Psoas muscle (tissue), 8 donors: Measurements from ENCODE around the gene APBB1IP. TPM values are rescaled to one million over a fixed set of nuclear protein-coding genes. Genes with fewer than 3 reads are reported as not detected.
"Not testable (repeated sequence)": the region's sequence is repeated elsewhere in the genome, so short reads cannot be mapped to it uniquely, and the experiment has no call there.

ENCODE experiments used
- ATAC-seq, 4 donors: fragments of 200-7000 bp; cut with Tn5 transposase; one replicate each; pipeline ENCODE4 v1.9.1; 2020; ENCODE audit warnings: moderate library complexity in 3 of 4, mild to moderate bottlenecking in 2 of 4
- DNase-seq, 2 donors: peaks; one replicate each; pipeline ENCODE4 v3.0.0-alpha.2; 2020
- H3K27ac ChIP-seq: fragments of 200-600 bp; one replicate; pipeline ENCODE4 v1.8.0; 2022
- H3K27me3 ChIP-seq, 3 donors: fragments of 200-600 bp in 1 of 3; one replicate each; pipeline versions ENCODE4 v1.6.1 to v1.8.0; 2013 to 2022; ENCODE audit warnings: low read length in 2 of 3, mild to moderate bottlenecking in 2 of 3, moderate library complexity in 1 of 3; ENCODE audit not compliant: insufficient read depth in 3 of 3
- H3K36me3 ChIP-seq, 2 donors: fragments of 200-600 bp in 1 of 2; one replicate each; pipeline versions ENCODE4 v1.6.1 to v1.8.0; 2013 to 2022; ENCODE audit warnings: low read depth in 1 of 2, mild to moderate bottlenecking in 1 of 2, moderate library complexity in 1 of 2; ENCODE audit not compliant: insufficient read depth in 1 of 2
- H3K4me1 ChIP-seq: fragments of 200-600 bp; one replicate; pipeline ENCODE4 v1.8.0; 2022
- H3K4me3 ChIP-seq: fragments of 200-600 bp; one replicate; pipeline ENCODE4 v1.8.0; 2022; ENCODE audit warnings: mild to moderate bottlenecking
- H3K9me3 ChIP-seq: fragments of 200-600 bp; one replicate; pipeline ENCODE4 v1.8.0; 2022
- WGBS, 3 donors: extraction: QIAGEN DNeasy Blood & Tissue Kit; methylation state at CpG; one replicate each; pipeline versions ENCODE4 v1.1.6 to v1.1.7; 2013; 5-methylcytosine and 5-hydroxymethylcytosine counted together
- intact Hi-C, 2 donors: fragments of 100-400 bp; cut with DNase I; formaldehyde crosslinking; loops; one replicate each; pipeline versions ENCODE4 v1.11.0 to v1.14.2; 2022
- polyA plus RNA-seq, 3 donors: library from polyadenylated mRNA; stranded (reverse); fragments of 200-250 nt; gene quantifications; one replicate each; pipeline ENCODE4 v1.2.3, GENCODE V29; 2013
- total RNA-seq, 4 donors: library from RNA; stranded (reverse); fragmentation: NEBNext Ultra II Directional in 2 of 4; extraction: Animal tissue kit (Norgen Biotek cat#: 25700) in 2 of 4; gene quantifications; one replicate each; pipeline versions ENCODE4 v1.2.1 to v1.2.4, GENCODE V29; 2021 to 2023
- TF ChIP-seq, protein P1 (sequence below): fragments of 200-600 bp; IDR thresholded peaks from one replicate; pipeline ENCODE4 v1.8.0; 2022; ENCODE audit warnings: antibody characterized with exemption
- donor health status: healthy with polysubstance abuse.
- donor health status: DM: no; HTN: no; CAD: no; lungs with moderate emphysema.
- donor health status: Bipolar disorder and iron deficiency.
- donor health status: healthy.
- donor health status: DM: yes; HTN: yes; CAD: no.
- donor health status: DM: no; HTN: no; CAD: no.
- donor health status: DM: no; HTN: no; CAD: no.
- donor health status: DM: yes; HTN: yes; CAD: no.

Gene APBB1IP
- total and polyA plus RNA-seq, 7 donors, result 0.25 to 2.8 (median 0.86) TPM

DNA sequence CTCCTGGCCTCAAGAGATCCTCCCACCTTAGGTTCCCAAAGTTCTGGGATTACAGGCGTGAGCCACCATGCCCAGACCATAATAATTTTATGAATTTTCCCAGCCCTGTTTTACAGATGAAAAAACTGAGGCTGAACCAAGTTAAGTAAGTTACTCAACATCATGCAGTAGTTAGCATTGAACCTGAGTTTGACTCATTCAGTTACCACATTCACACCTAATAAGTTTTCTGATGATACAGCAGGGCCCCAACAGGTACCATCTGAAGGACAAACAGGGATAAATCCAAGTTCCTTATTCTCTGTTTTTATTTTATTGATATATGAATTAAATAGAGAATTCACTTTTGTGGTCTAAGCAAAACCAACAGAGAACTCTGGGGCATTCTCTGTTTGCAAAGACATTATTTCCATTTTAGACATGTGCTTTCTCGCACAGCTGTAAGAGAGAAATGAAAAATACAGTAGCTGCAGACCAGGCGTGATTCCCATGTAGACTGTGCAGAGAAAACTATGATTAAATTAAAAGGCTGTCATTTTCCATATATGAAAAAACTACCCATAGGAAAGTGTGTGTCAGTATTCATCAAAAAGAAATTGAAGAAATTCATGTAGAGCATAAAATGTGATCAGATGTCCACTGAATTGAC lies 26.6 kb downstream of the APBB1IP start:
- TF ChIP-seq, protein P1, sequence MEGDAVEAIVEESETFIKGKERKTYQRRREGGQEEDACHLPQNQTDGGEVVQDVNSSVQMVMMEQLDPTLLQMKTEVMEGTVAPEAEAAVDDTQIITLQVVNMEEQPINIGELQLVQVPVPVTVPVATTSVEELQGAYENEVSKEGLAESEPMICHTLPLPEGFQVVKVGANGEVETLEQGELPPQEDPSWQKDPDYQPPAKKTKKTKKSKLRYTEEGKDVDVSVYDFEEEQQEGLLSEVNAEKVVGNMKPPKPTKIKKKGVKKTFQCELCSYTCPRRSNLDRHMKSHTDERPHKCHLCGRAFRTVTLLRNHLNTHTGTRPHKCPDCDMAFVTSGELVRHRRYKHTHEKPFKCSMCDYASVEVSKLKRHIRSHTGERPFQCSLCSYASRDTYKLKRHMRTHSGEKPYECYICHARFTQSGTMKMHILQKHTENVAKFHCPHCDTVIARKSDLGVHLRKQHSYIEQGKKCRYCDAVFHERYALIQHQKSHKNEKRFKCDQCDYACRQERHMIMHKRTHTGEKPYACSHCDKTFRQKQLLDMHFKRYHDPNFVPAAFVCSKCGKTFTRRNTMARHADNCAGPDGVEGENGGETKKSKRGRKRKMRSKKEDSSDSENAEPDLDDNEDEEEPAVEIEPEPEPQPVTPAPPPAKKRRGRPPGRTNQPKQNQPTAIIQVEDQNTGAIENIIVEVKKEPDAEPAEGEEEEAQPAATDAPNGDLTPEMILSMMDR, result no peak
- H3K27me3 ChIP-seq, result no peaks in the 10 kb centered on the region
- ATAC-seq (no peak), DNase-seq (no peak)
- intact Hi-C loops, result no loop called here
- H3K4me3 ChIP-seq, result no peak overlapping the region
- H3K27ac ChIP-seq, result no peak overlapping the region
- no peaks in the 10 kb centered on the region for H3K9me3 ChIP-seq
- no peaks in the 10 kb centered on the region for H3K36me3 ChIP-seq
- 71 to 77% (median 77%) methylated on average over 3 of the region's 3 CpGs for WGBS, 3 donors
- no peaks in the 10 kb centered on the region for H3K4me1 ChIP-seq

DNA sequence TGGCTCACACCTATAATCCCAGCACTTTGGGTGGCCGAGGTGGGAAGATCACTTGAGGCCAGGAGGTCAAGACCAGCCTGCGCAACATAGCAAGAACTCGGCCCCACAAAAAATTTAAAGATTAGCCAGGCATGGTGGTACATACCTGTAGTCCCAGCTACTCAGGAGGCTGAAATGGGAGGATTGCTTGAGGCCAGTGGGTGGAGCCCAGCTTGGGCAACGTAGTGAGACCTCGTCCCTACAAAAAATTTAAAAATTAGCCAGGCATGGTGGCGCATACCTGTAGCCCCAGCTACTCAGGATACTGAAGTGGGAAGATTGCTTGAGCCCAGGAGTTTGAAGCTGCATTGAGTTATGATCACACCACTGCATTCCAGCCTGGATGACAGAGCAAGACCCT lies 28.4 kb downstream of the APBB1IP start:
- H3K9me3 ChIP-seq, H3K4me1 ChIP-seq, H3K27ac ChIP-seq, H3K4me3 ChIP-seq, DNase-seq, H3K27me3 ChIP-seq, ATAC-seq, intact Hi-C loops, H3K36me3 ChIP-seq: not testable (repeated sequence)
- WGBS, 3 donors, result 80 to 90% (median 85%) methylated on average over 6 of the region's 6 CpGs

DNA sequence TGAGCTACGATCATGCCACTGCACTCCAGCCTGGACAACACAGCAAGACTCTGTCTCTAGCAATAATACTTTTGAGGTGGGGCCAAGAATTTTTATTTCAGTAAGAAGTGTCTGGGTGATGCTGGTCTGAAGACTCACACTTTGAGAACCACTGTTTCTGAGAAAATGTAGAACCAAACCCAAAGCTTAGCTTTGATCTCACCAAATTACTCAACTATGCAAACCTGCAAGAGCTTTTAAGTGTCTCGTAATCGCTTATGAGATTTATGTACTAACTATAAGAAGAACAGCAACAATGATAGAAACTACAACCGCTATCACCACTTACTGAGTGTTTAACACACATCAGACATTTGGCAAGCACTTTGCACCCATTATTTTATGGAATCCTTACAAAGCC lies 29.5 kb downstream of the APBB1IP start:
- intact Hi-C loops, result no loop called here
- Histone ChIP-seq H3K27ac (no peak overlapping the region), H3K27me3 (no peaks in the 10 kb centered on the region), H3K9me3 (no peaks in the 10 kb centered on the region), H3K4me1 (no peaks in the 10 kb centered on the region), H3K36me3 (no peaks in the 10 kb centered on the region), H3K4me3 (no peak overlapping the region)
- DNase-seq, result no peak
- ATAC-seq, result no peak
- TF ChIP-seq, protein P1, result no peak
- 84 to 88% (median 86%) methylated on average over 4 of the region's 4 CpGs for WGBS, 3 donors

DNA sequence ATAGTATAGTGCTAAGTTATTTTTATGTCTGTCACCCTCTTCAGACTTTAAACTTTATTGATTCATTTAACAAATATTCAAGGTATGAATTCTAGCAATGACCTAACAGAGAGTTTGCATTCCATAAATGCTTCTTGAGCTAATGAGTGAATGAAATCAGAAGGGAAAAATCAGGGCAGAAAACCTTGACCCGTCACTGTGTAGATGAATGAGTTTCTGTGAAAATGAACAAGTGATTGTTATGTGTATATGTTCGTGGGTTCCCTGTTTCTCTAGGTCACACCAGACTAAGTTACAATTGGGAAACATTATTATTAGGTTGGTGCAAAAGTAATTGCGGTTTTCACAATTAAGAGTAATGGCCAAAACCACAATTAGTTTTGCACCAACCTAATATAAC lies 30.1 kb downstream of the APBB1IP start:
- WGBS, 3 donors, result 68 to 72% (median 69%) methylated on average over 3 of the region's 3 CpGs
- H3K9me3 ChIP-seq, result no peaks in the 10 kb centered on the region
- no peak overlapping the region for H3K27ac ChIP-seq
- H3K4me3 ChIP-seq, result no peak overlapping the region
- intact Hi-C loops, result no loop called here
- H3K4me1 ChIP-seq, result no peaks in the 10 kb centered on the region
- no peak for ATAC-seq
- DNase-seq, result no peak
- H3K36me3 ChIP-seq, result no peaks in the 10 kb centered on the region
- no peaks in the 10 kb centered on the region for H3K27me3 ChIP-seq
- TF ChIP-seq, protein P1, result no peak

DNA sequence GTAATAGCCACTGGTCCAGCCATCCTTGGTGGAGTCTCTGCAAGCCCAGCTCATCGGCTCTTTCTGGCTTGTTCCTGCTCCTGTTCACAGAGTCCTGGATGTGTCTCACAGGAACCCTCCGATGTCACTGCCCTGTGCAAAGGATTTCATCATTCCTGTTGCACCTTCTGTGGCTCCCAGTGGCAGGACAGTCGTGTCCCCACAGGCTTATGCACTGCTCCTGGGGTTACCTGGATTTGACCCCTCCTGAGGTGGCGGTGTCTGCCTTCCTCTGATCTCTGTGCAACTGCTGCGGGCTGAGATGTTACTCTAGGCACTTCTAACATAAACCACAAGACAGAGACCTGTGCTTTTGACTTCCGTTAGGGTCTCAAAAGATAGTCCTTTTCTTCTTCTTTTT lies 30.6 kb downstream of the APBB1IP start:
- 75 to 81% (median 77%) methylated on average over 6 of the region's 6 CpGs for WGBS, 3 donors
- H3K36me3 ChIP-seq, result no peaks in the 10 kb centered on the region
- no peak overlapping the region for H3K4me3 ChIP-seq
- no peaks in the 10 kb centered on the region for H3K4me1 ChIP-seq
- H3K9me3 ChIP-seq, result no peaks in the 10 kb centered on the region
- no peak for ATAC-seq
- intact Hi-C loops, result no loop called here
- no peak for DNase-seq
- no peak overlapping the region for H3K27ac ChIP-seq
- TF ChIP-seq, protein P1, result no peak
- no peaks in the 10 kb centered on the region for H3K27me3 ChIP-seq
